K562 (cell line): ENCODE results near the gene TNIP2. TPM values are rescaled to one million over a fixed set of nuclear protein-coding genes. Genes with fewer than 3 reads are reported as not detected.

Experiments
- ATAC-seq: fragments of 200-7000 bp; cut with Tn5 transposase; 3 replicates; pipeline ENCODE4 v1.9.1; 2020; ENCODE audit warnings: moderate library complexity
- BruUV-seq: library from RNA; stranded (reverse); fragments of 400-500 nt; replicated peaks from 2 replicates; lab custom pipeline; 2021; lab: Mats Ljungman, UMichigan
- CTCF ChIA-PET: fragments of 300-600 bp; formaldehyde crosslinking; extraction: SDS; loops from one replicate; lab custom pipeline; 2021; ENCODE audit warnings: low intra/inter-chr PET ratio; lab: Yijun Ruan, JAX
- POLR2A ChIA-PET: fragments of 300-600, 350-650 bp; sonication (Branson Sonifier 250); formaldehyde crosslinking; extraction: SDS; loops from one replicate; lab custom pipeline; 2021; ENCODE audit warnings: antibody characterized with exemption, inconsistent platforms; lab: Yijun Ruan, JAX
- DNase-seq, 4 experiments: peaks; one replicate each; pipeline versions ENCODE4 v3.0.0 to v3.0.0-alpha.2; 2011 to 2018; ENCODE audit warnings: low spot score in 3 of 4, mixed read lengths in 3 of 4; ENCODE audit errors: extremely low read depth in 1 of 4
- FAIRE-seq: peaks from 2 replicates; lab custom pipeline; 2011; peaks lifted over from hg19 to GRCh38; lab: Jason Lieb, UNC
- H2AFZ ChIP-seq: 2 replicates; pipeline ENCODE4 v1.6.0; 2011; ENCODE audit warnings: low read depth, low read length, control low read depth, inconsistent platforms
- H3K27ac ChIP-seq: fragments of 200-600 bp; 3 replicates; pipeline ENCODE4 v1.8.0; 2011; ENCODE audit warnings: low read depth, mild to moderate bottlenecking, control low read depth, inconsistent platforms, low read length, moderate library complexity, mixed read lengths; ENCODE audit errors: extremely low read depth
- H3K27me3 ChIP-seq, 2 experiments: fragments of 300-600 bp in 1 of 2; 2 replicates in 1 of 2; 3 replicates in 1 of 2; pipeline versions ENCODE4 v1.6.0 to v1.8.0; 2011; ENCODE audit warnings: inconsistent platforms in 2 of 2, low read length in 2 of 2, mild to moderate bottlenecking in 1 of 2, mixed read lengths in 1 of 2, moderate library complexity in 1 of 2; ENCODE audit not compliant: control insufficient read depth in 2 of 2, insufficient read depth in 2 of 2
- H3K36me3 ChIP-seq: fragments of 300-600 bp; 3 replicates; pipeline ENCODE4 v1.8.0; 2011; ENCODE audit warnings: mild to moderate bottlenecking, low read length, inconsistent platforms; ENCODE audit not compliant: control insufficient read depth, insufficient read depth
- H3K4me1 ChIP-seq, 2 experiments: fragments of 200-600 bp in 1 of 2; replicated peaks in 1 of 2; 2 replicates in 1 of 2; 3 replicates in 1 of 2; pipeline versions ENCODE4 v1.5.1 to v1.8.0; 2011; ENCODE audit warnings: inconsistent platforms in 2 of 2, low read length in 2 of 2, mild to moderate bottlenecking in 1 of 2, mixed read lengths in 1 of 2, moderate library complexity in 1 of 2; ENCODE audit not compliant: control insufficient read depth in 2 of 2, insufficient read depth in 2 of 2
- H3K4me2 ChIP-seq: 2 replicates; pipeline ENCODE4 v1.6.1; 2011; ENCODE audit warnings: low read length, control low read depth, inconsistent platforms, mixed read lengths; ENCODE audit not compliant: insufficient read depth
- H3K4me3 ChIP-seq: fragments of 200-600 bp; sonication (generic), shearing (Covaris generic); 2 replicates; pipeline ENCODE4 v1.5.1; 2016; ENCODE audit warnings: control low read depth, inconsistent platforms
- H3K79me2 ChIP-seq: fragments of 200-600 bp; 3 replicates; pipeline ENCODE4 v1.8.0; 2011; ENCODE audit warnings: low read length, inconsistent platforms; ENCODE audit not compliant: control insufficient read depth, insufficient read depth
- H3K9ac ChIP-seq, 2 experiments: 2 replicates each; pipeline versions ENCODE4 v1.6.0 to v1.6.1; 2011; ENCODE audit warnings: low read depth in 2 of 2, low read length in 2 of 2, control low read depth in 1 of 2, inconsistent platforms in 1 of 2, mild to moderate bottlenecking in 1 of 2, mixed read lengths in 1 of 2; ENCODE audit not compliant: insufficient read depth in 1 of 2
- H3K9me1 ChIP-seq: one replicate; pipeline ENCODE4 v1.6.0; 2011; ENCODE audit warnings: inconsistent platforms, mild to moderate bottlenecking, low read length, moderate library complexity; ENCODE audit not compliant: control insufficient read depth, insufficient read depth
- H3K9me3 ChIP-seq: replicated peaks from 2 replicates; pipeline ENCODE4 v1.5.1; 2011; ENCODE audit warnings: low read depth, low read length, inconsistent platforms; ENCODE audit not compliant: control insufficient read depth, insufficient read depth
- H4K20me1 ChIP-seq: replicated peaks from 2 replicates; pipeline ENCODE4 v1.6.1; 2011; ENCODE audit warnings: low read length, inconsistent platforms, mixed read lengths; ENCODE audit not compliant: control insufficient read depth, insufficient read depth
- ATF3 ChIP-seq, 2 experiments: fragments of 450-650 bp in 1 of 2; sonication (generic) in 1 of 2; formaldehyde crosslinking in 1 of 2; IDR thresholded peaks in 1 of 2; conservative IDR thresholded peaks in 1 of 2; 2 replicates each; pipeline versions ENCODE4 v1.6.1 to v1.8.1; 2016 to 2023; ENCODE audit warnings: mild to moderate bottlenecking in 2 of 2, moderate library complexity in 2 of 2, inconsistent platforms in 1 of 2, missing genetic modification reagents in 1 of 2
- EP300 ChIP-seq: IDR thresholded peaks from 2 replicates; pipeline ENCODE4 v1.6.1; 2012; ENCODE audit warnings: low read length, improper control_type of control experiment
- WGBS: fragments of 100-300 bp; shearing (Covaris generic); methylation state at CpG from one replicate; pipeline ENCODE4 v1.1.6; 2016; ENCODE audit warnings: low coverage, mixed read lengths; ENCODE audit not compliant: insufficient coverage; ENCODE audit errors: missing lambda C conversion rate; 5-methylcytosine and 5-hydroxymethylcytosine counted together
- in situ Hi-C: fragments of 300-500 bp; cut with MboI; formaldehyde crosslinking; loops from 4 replicates; pipeline ENCODE4 v1.15.0; 2018; ENCODE audit warnings: inconsistent platforms, mixed read lengths
- intact Hi-C: fragments of 100-400 bp; cut with micrococcal nuclease; formaldehyde crosslinking; loops from 2 replicates; pipeline ENCODE4 v1.14.2; 2022
- polyA plus RNA-seq, 8 experiments: library from polyadenylated mRNA; depleted of rRNA in 4 of 8; stranded (reverse) in 5 of 8; unstranded in 3 of 8; fragments of >200 nt; fragmentation: Nextera tagmentation in 2 of 8; fragmentation: Illumina TruSeq in 1 of 8; extraction: Ambion mirVana in 2 of 8; extraction: Trizol in 1 of 8; gene quantifications; 2 replicates each; pipeline versions ENCODE4 v1.2.1 to v1.2.3, GENCODE V29; 2011 to 2014; ENCODE audit warnings: inconsistent platforms in 1 of 8, missing spikeins in 1 of 8
- total RNA-seq, 7 experiments: library from RNA; depleted of rRNA in 6 of 7; stranded (reverse); fragments of >200 nt in 6 of 7; fragmentation: Illumina TruSeq in 2 of 7; extraction: Trizol in 2 of 7; gene quantifications; 2 replicates each; pipeline versions ENCODE4 v1.2.1 to v1.2.3, GENCODE V29; 2011 to 2021; ENCODE audit warnings: low replicate concordance in 1 of 7

TNIP2 gene
- total and polyA plus RNA-seq, 9 of the 15 experiments (the other 6 are each of a cell fraction or from before 2014, with no cell fraction given): 0.61 to 42.6 (median 19.5) TPM

GRCh38 chr4:2733844-2734574, 22.1 kb downstream of the TNIP2 start:
- ChIA-PET CTCF (no interaction called here), POLR2A (interaction anchor here (0.6 to 1.0 kb wide), 3 partner anchors 34 to 478 kb away, joined by 3 to 4 read pairs (median 3); no protein-coding TSS in a partner anchor)
- Histone ChIP-seq H3K9me1 (no peaks in the 10 kb centered on the region), H3K9ac (peak overlapping the region in 1 of 2 experiments; percentile 43; a peak in 1 of 4 replicates), H3K79me2 (no peaks in the 10 kb centered on the region), H3K9me3 (no peaks in the 10 kb centered on the region), H2AFZ (no peak overlapping the region), H3K4me3 (no peak overlapping the region), H3K4me2 (no peak overlapping the region), H3K27ac (no peak overlapping the region), H3K27me3 (no peaks in the 10 kb centered on the region), H3K4me1 (peaks cover 2 to 12% of the 10 kb centered on the region in 2 experiments; a peak in 4 of 5 replicates)
- intact Hi-C loops (no loop called here), in situ Hi-C loops (no loop called here)
- DNase-seq: no peak
- 62% methylated on average over 2 of the region's 2 CpGs for WGBS
- no peak for FAIRE-seq
- peak; percentile 28; the same call in 2 of the 3 replicates for ATAC-seq
- BruUV-seq: no TSS peak
- TF ChIP-seq EP300: no peak
- peak; percentile 30; the same call in 1 of the 2 replicates for TF ChIP-seq ATF3 (IDR thresholded peaks at IDR 0.05)
- TF ChIP-seq ATF3 (CRISPR knock-in tag; conservative IDR thresholded peaks at IDR 0.05): no peak
- TF ChIP-seq, all 486 proteins: peak for 1
- no peaks in the 10 kb centered on the region for H4K20me1 ChIP-seq
- peaks cover 29% of the 10 kb centered on the region; the same call in 2 of the 3 replicates for H3K36me3 ChIP-seq
